NCI-H69 (cell line): ENCODE data around the gene UBE2Q1.
A peak's percentile ranks its signal among the peaks of the same experiment; 100 is the strongest.
"Not testable (repeated sequence)": the region's sequence is repeated elsewhere in the genome, so short reads cannot be mapped to it uniquely, and the experiment has no call there.

Experiments used
- DNase-seq: peaks from one replicate; lab custom pipeline; 2025; lab: John Stamatoyannopoulos, UW

Gene UBE2Q1

DNA sequence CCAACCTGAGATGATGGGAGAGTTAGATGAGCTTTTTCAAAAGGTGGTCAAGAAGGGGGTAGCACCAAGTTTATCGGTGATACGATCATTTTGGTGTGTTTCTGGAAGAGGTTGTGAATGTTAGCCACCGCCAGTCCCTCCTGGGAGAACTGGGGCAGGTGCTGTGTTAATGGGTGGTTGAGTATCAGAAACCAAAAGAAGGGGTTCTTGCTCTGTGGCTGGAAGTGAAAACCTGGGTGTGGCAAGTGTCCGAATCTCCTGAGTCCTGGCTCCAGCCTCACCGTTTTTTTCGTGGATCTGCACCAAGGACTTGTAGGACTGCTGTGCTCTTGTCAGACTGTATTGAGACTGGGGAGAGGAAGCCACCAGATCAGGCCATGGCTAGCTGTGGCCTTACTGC, 7.8 kb downstream of the UBE2Q1 start:
- no peak for DNase-seq

DNA sequence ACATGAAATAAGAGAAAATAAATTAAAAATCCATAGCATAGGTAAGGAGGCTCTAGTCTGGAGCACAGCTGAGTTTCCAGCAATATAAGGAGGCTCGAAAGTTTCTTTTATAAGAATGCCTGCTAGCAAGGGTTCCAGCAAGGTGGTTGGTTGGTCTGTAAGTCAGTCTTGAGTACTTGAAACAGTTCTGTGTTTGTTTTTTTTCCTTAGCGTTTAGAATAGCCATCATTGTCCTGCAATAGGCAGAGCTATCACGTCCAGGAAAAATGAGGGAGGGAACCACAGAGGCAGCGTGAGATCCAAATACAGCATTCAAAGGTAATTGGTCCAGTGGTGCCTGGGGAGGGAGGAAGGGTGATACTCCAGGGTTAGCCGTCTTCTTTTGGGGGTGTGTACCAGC, 8.4 kb downstream of the UBE2Q1 start:
- DNase-seq, result no peak

DNA sequence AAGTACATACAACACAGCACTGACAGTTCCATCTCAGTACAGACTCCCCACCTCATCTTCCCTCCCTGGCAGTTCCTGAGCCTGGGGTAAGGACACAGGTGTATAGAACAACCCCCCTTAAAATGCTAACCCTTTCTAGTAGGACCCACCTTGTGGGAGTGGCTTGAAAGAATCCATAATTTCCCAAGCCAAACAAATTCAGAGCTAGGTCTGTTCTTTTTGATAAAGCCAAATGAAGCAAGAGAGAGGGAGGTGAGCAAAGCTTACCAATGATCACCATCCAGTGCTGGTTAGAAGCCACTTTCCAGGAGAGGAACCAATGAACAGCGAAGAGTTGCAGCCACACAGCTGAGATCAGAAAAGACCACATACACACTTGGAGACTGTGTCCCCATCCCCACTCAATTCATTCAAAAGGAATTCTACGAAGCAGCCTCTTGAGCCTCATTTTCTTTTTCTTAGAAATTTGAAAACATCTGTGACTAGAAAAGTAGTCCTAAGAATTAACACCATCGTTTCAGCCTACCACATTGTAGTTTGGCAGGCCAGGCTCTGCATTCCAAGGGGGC, 9.2 kb downstream of the UBE2Q1 start:
- DNase-seq, result no peak

DNA sequence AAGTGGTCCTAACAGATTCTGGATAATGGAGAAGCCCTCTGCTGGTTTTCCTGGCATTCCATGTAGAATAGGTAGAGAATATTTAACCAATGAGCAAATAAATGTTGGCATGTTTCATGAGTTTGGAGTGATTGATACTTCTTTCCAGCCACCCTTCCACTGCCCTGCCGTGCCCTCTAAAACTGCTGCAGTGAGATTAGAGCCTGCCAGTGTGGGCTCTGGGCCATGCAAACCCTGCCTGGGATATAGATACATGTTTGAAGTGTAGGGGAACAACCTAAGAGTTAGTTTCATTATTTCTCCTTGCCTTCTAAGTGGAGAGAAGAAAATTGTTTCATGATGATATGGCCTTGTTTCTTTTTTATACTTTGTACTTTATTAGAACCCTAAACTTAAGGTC, 10.4 kb downstream of the UBE2Q1 start:
- DNase-seq, result no peak

DNA sequence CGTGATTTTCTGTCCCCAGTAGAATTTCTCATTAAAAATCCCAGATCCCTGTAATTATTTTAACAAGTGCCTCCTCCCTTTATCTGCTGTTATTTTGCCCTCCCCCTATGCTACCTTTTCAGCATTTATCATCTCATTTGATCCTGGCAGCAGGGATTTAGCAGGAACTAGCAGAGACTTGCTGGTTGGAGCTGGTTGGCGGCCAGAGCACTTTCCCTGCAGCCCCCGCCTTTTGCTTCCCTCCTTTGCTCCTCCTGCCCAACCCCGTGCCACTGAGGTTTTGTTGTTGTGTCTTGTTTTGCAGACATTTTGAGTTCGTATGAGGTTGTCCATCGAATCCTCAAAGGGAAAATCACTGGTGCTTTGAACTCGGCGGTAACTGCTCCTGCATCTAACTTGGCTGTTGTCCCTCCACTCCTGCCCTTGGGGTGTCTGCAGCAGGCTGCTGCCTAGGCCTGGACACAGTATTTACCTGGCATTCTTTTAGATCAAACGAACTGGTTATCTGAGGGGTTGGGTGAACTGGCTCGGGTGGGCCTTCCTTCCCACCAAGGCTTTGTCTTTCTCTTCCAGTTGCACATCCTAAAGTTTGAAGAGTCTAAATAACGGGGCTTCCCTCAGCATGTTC, 11.2 kb downstream of the UBE2Q1 start:
- no peak for DNase-seq

DNA sequence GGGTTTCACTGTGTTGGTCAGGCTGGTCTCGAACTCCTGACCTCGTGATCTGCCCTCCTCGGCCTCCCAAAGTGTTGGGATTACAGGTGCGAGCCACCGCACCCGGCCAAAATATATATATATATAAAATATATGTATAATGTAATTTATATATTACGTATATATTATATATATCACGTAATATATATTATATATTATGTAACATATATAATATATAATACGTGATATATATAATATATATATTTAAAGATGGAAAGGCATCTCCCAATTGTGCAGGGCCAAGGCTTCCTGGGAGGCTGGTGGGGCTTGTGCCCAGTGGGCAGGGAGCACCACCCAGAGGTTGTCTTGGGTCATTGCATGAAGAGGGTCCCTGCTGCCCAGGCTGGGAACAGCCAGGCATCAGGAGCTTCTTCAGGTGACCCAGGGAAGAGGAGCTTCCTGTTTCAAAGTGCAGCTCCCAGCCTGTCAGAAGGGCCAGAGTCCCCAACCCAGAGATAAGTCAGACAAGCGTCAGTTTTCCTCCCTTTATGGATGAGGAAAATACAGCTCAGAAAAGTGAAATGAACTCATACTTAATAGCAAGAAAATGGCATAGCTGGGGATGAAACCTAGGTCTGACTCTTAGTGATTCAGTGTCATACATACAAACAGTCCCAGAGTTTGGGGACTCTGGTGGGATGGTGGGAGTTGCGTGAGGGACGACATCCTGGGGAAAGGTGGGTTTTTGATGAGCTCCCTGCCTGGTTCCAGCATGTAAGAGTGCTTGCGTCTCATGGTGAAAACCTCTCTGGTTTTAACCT, 12.0 kb downstream of the UBE2Q1 start:
- peak; percentile 73 for DNase-seq

GRCh38 chr1:154541231-154541630, 17.2 kb downstream of the UBE2Q1 start:
- no peak for DNase-seq

DNA sequence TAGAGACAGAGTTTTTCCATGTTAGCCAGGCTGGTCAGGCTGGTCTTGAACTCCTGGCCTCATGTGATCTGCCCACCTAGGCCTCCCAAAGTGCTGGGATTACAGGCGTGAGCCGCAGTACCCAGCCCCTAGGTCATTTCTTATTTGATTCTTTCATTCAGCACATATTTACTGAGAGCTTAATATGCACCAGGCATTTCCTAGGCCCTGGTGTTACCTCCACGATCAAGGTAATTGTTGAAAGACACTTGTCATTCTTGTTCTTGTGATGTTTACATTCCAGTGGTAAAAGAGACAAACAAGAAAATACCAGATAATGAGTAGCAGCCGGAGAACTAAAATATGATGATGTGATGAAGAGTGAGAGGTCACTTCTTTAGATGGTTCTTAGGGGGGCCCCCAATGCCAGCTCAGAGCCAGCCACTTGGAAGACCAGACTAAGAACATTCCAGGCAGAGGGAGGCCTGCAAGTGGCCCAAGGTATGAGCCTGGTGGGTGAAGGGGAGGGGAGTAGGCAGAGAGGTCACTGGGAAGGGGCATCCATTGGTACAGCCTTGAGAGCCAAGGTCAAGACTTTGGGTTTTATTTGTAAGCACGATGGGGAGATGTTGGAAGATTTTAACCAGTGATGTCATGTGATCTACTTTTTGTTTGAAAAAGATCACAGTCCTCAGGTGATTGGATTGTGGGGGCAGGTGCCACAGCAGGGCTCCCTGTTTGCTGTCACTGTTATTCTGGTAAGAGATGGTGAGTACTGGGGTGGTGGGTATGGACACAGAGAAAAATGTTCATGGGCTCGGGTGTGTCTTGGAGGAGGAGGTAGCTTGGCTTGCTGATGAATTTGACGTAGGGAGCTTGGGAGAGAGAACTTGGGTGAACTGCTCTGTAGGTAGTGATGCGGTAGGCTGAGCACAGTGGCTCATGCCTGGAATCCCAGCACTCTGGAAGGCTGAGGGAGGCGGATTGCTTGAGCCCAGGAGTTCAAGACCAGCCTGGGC, 18.7 kb downstream of the UBE2Q1 start:
- no peak for DNase-seq

DNA sequence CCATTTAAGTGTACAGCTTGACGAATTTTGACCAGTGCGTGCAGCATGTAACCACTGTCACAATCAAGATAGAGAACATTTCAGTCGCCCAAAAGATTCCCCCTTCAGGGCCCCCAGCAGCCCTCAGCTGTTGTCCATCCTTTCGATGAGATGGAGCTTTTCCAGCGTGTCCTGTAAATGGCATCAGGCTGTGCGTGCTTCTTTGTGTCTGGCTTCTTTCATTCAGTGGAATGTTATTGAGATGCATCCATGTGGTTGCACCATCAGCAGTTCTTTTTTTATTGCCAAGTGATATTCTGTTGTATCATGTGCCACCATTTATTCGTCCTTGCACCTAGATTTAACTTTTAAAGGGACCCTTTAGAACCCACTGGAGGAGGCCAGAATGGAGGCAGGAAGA, 21.9 kb downstream of the UBE2Q1 start:
- DNase-seq, result no peak

DNA sequence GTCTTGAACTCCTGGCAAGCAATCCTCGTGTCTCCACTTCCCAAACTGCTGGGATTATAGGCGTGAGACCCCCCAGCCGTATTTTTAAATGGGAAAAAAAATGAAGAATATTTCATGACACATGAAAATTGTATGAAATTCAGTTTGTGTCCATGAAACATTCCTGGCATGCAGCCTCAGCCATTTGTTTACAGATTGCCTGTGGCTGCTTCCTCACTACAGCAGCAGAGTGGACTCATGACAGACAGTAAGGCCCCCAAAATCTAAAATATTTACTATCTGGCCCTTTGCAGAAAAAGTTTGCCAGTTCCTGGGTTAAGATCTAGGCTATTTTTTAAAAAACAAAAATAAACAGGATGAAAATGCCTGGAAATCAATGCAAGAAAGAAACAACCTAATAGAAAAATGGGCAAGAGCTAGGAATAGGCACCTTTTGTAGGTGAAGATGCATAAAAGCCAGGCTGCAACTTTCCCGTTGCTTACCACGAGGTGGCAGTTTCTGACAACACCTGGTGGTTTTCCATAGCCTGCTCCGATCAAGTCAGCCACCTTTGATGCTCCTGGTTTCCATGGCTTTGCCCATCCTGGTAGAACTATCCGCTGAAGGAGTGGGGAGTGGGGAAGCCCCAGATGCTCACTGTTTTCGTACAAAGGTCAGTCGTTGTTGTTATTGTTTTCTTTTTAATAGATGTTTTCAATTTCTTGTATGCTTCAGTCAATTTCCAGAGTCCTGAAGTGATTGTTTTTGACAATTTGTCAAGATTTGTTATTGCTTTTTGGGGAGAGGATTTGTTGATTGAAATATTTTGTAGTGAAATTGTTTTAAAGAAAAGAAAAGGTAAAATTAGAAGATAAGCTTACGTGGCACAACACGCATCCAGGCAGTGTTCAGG, 24.3 kb downstream of the UBE2Q1 start:
- peak; percentile 76 for DNase-seq

- not testable (repeated sequence) for DNase-seq
Measured at GRCh38 chr1:154531950-154532349, 26.5 kb downstream of the UBE2Q1 start.

DNA sequence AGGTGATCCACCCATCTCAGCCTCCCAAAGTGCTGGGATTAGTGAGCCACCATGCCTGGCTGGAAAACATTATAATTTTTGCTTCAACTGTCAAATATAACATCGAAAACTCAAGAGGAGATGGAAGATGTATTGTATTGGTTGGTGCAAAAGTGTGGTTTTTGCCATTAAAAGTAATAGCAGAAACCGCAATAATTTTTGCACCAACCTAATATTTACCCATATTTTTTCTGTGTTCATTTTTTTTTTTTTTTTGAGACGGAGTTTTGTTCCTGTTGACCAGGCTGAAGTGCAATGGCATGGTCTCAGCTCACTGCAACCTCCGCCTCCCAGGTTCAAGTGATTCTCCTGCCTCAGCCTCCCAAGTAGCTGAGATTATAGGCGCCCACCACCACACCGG, 29.2 kb downstream of the UBE2Q1 start:
- DNase-seq, result no peak

GRCh38 chr1:154527192-154527591, 31.3 kb downstream of the UBE2Q1 start:
- DNase-seq, result no peak

GRCh38 chr1:154524881-154525280, 33.6 kb downstream of the UBE2Q1 start:
- no peak for DNase-seq

- DNase-seq, result peak; percentile 9
Measured at GRCh38 chr1:154521695-154522094, 36.8 kb downstream of the UBE2Q1 start.

- DNase-seq, result no peak
Measured at GRCh38 chr1:154520333-154520732, 38.1 kb downstream of the UBE2Q1 start.

GRCh38 chr1:154519591-154519991, 38.9 kb downstream of the UBE2Q1 start:
- no peak for DNase-seq

DNA sequence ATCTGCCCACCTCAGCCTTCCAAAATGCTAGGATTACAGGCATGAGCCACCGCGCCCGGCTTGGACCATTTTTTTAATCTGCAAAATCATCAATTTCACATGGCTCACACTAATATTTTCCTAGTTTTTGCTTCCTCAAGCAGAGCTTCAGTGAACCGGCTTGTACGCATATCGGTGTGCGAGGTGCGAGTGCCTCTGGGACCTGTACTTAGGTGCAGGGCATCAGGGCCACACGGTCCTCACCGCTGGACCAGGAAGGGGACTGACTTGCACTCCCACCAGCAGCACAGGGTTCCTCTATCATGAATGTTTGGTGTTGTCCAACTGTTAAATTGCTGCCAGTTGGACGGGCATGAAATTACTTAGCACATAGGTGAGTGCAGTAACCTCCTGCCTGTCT, 40.8 kb downstream of the UBE2Q1 start:
- DNase-seq, result no peak

DNA sequence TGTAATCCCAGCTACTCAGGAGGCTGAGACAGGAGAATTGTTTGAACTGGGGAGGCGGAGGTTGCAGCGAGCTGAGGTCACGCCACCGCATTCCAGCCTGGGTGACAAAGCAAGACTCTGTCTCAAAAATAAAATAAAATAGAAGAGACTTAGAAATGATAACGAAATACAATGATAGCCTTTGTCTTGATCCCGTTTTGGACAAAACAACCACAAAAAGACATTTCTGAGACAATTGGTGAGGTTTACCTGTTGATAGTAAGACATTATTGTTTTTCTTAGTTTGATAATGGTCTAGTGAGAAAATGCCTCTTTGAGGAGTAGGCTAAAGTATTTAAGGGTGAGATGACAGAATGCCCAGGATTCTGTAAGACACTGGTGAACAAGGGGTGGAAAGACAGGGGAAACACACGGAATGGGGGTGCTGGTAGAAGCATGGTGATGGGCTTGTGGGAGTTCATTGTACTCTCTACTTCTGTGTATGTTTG, 44.4 kb downstream of the UBE2Q1 start:
- no peak for DNase-seq

DNA sequence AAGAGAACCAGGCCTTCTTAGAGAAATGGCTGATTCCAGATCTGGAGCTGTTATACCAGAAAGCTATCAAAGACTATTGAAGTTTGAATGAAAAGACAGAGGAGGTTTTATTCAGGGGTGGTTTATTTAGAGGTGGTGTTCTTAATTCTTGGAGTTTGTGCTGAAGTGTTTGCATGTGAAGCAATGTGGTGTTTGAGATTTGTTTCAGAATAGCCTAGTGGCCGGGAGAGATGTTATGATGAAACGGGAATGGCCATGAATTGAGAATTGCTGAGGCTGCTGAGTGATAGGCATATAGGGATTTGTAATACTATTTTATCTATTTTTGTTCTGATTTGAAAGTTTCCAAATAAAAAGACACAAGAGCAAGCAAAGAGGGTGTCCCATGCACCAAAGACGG, 45.7 kb downstream of the UBE2Q1 start:
- DNase-seq, result no peak

- no peak for DNase-seq
Measured at GRCh38 chr1:154503898-154504297, 54.6 kb downstream of the UBE2Q1 start.
